ENCODE data around the gene SLC9A1.
"Not testable (repeated sequence)": the region's sequence is repeated elsewhere in the genome, so short reads cannot be mapped to it uniquely, and the experiment has no call there.

The SLC9A1 gene

GRCh38 chr1:27135541-27136235 is 19.2 kb downstream of the SLC9A1 start:
- no peak for DNase-seq (ENCODE audit: low read depth in 1 of 2, low spot score in 1 of 2)

- no peak for DNase-seq (ENCODE audit: low read depth in 1 of 2, low spot score in 1 of 2)
Measured at GRCh38 chr1:27133991-27134390, 20.9 kb downstream of the SLC9A1 start.

DNA sequence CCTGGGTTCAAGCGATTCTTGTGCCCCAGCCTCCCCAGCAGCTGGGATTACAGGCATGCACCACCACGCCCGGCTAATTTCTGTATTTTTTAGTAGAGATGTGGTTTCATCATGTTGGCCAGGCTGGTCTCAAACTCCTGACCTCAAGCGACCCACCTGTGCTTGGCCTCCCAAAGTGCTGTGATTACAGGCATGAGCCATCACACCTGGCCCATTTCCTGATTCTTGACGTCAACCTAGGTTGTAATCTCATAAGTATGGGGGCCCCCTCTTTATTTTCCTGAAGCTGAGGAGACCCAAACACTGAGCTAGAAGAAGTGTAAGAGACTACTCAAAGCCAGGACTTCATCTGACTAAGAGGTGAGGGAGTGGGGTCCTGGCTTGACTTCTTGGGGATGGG is 21.8 kb downstream of the SLC9A1 start:
- DNase-seq (ENCODE audit: low read depth in 1 of 2, low spot score in 1 of 2): no peak

GRCh38 chr1:27132624-27133023 is 22.3 kb downstream of the SLC9A1 start:
- DNase-seq (ENCODE audit: low read depth in 1 of 2, low spot score in 1 of 2): no peak

- no peak for DNase-seq (ENCODE audit: low read depth in 1 of 2, low spot score in 1 of 2)
Measured at GRCh38 chr1:27132147-27132546, 22.8 kb downstream of the SLC9A1 start.

DNA sequence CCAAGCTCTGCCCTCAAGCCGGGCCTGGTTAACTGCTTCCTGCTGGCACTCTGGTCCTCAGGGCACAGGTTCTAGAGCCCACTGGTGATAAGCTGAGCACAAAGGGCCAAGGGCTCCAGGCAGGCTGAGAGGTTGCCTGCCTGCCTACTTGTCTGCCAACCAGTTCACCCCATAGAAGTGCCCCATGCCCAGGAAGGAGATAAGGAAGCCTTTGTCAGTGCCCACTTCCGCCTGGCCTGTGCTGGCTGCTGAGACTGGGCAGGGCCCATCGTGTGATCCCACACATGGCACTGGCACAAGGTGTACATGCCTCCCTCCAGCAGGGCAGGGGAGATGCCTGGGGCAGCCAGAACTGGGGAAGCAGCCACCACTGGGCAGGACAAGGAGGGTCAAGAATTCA is 24.1 kb downstream of the SLC9A1 start:
- no peak for DNase-seq (ENCODE audit: low read depth in 1 of 2, low spot score in 1 of 2)

GRCh38 chr1:27129225-27129624 is 25.7 kb downstream of the SLC9A1 start:
- DNase-seq (ENCODE audit: low read depth in 1 of 2, low spot score in 1 of 2): no peak

DNA sequence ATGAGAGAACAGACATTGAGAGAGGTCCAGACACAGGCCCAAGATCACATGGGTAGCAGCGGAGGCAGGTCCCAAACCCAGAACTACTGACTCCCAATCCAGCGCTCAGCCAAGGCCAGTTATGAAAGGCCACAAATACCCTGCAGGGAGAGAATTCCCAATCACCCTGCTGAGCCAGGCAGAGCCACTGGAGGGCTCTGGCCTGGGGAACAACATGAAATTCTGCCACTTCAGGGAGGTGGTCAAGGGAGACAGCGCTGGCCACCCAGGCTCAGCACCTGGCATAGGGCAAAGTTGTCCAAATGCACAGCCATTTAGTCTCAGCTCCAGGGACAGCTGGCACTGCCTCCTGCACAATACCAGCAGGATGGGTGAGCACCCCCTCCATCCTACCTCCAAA is 27.5 kb downstream of the SLC9A1 start:
- DNase-seq (ENCODE audit: low read depth in 1 of 2, low spot score in 1 of 2): no peak

DNA sequence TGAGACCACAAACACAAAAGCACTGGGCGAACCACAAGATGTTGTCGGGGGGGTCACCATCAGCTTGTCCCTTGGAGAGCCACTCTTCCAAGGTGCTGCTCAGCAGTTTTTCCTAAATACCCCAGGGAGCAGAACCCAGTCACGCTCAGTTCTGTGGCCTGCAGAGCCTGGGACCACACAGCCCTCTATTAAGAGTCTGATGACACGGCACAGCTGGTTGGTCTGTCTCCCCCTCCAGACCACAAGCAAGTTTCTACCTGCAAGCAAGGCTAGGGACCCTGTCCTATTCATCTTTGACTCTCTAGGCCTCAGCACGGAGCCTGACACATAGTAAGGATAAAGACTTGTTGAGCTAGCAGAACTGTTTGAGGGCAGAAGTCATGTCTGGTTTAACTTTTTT is 28.5 kb downstream of the SLC9A1 start:
- DNase-seq (ENCODE audit: low read depth in 1 of 2, low spot score in 1 of 2): no peak

DNA sequence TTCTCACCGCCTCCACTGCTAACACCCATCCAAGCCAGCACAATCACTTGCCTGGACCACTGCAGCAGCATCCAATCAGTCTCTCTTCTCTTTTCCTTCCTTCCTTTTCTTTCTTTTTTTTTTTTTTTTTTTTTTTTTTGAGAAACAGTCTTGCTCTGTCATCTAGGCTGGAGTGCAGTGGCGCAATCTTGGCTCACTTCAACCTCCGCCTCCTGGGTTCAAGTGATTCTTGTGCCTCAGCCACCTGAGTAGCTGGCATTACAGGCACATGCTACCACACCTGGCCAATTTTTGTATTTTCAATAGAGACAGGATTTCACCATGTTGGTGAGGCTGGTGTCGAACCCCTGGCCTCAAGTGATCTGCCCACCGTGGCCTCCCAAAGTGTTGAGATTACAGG is 29.8 kb downstream of the SLC9A1 start:
- not testable (repeated sequence) for DNase-seq (ENCODE audit: low read depth in 1 of 2, low spot score in 1 of 2)

DNA sequence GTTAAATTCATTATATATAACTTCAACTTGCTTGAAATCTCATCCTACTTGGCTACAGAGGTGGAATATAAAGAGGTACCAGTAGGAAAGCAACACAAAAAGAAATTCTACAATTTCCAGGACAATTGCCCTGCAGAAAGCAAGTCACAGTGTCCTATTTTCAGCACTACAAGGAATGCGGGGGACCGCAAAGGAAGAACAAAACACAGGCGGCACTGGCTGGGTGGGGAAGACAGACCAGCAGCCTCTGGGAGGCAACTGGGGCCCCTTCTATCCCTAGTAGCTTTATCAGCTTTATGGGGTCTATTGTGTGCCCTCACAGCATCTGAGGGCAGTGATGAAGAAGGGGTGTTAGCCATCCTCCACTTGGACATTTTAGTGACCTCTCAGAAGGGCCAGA is 30.5 kb downstream of the SLC9A1 start:
- DNase-seq (ENCODE audit: low read depth in 1 of 2, low spot score in 1 of 2): no peak

- DNase-seq (ENCODE audit: low read depth in 1 of 2, low spot score in 1 of 2): no peak
Measured at GRCh38 chr1:27122652-27123051, 32.3 kb downstream of the SLC9A1 start.

- no peak for DNase-seq (ENCODE audit: low read depth in 1 of 2, low spot score in 1 of 2)
Measured at GRCh38 chr1:27120854-27121253, 34.1 kb downstream of the SLC9A1 start.

DNA sequence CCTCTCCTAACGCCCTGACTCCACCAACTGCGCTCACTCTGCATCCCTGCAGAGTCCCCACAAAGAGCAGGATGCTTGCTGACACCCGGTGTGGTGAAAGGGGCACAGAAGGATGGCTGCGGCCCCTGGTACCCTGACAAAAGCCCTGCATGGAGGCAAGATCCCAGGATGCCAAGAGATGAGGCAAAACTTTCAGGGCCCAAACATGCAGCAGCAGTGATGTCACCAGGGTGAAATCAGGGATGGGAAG is 36.6 kb downstream of the SLC9A1 start:
- no peak for DNase-seq (ENCODE audit: low read depth in 1 of 2, low spot score in 1 of 2)

GRCh38 chr1:27117733-27118439 is 37.0 kb downstream of the SLC9A1 start:
- no peak for DNase-seq (ENCODE audit: low read depth in 1 of 2, low spot score in 1 of 2)

DNA sequence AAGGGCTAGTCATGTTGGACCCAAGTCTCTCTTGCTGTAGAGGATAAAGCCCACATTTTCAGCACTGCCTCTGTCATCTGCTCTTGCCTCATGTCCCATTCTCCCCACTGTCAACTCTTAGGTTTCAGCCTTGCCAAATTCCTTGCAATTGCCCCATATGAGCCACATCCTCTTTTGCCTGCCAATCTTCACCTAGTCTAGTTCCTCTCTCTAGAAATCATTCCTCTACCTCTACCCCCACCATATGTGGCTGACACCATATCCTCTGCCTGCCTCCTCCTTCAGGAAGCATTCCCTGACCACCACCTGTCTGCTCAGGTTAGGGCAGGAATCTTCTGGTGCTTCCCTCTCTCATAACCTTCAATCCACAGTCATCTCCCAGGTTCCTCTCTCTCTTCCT is 38.2 kb downstream of the SLC9A1 start:
- no peak for DNase-seq (ENCODE audit: low read depth in 1 of 2, low spot score in 1 of 2)

GRCh38 chr1:27116232-27116631 is 38.7 kb downstream of the SLC9A1 start:
- no peak for DNase-seq (ENCODE audit: low read depth in 1 of 2, low spot score in 1 of 2)

- no peak for DNase-seq (ENCODE audit: low read depth in 1 of 2, low spot score in 1 of 2)
Measured at GRCh38 chr1:27114546-27114945, 40.4 kb downstream of the SLC9A1 start.

- no peak for DNase-seq (ENCODE audit: low read depth in 1 of 2, low spot score in 1 of 2)
Measured at GRCh38 chr1:27113861-27114260, 41.1 kb downstream of the SLC9A1 start.

- DNase-seq (ENCODE audit: low read depth in 1 of 2, low spot score in 1 of 2): peak in 1 of 2 donors; percentile 60
Measured at GRCh38 chr1:27111626-27112573, 43.0 kb downstream of the SLC9A1 start.

- no peak for DNase-seq (ENCODE audit: low read depth in 1 of 2, low spot score in 1 of 2)
Measured at GRCh38 chr1:27109103-27109822, 45.7 kb downstream of the SLC9A1 start.

All from activated CD4-positive, alpha-beta T cell treated with anti-CD3 and anti-CD28 coated beads, Interleukin-2, amount 50 U/mL, for 24 hours (primary cell).